Dedifferentiated amniotic fluid mesenchymal stem cell (primary cell): Measurements from ENCODE around the gene FCF1.
"Not testable (repeated sequence)": the region's sequence is repeated elsewhere in the genome, so short reads cannot be mapped to it uniquely, and the experiment has no call there.

Source experiments
- DNase-seq: peaks from one replicate; pipeline ENCODE4 v3.0.0-alpha.2; 2016; ENCODE audit errors: extremely low spot score

Gene FCF1

DNA sequence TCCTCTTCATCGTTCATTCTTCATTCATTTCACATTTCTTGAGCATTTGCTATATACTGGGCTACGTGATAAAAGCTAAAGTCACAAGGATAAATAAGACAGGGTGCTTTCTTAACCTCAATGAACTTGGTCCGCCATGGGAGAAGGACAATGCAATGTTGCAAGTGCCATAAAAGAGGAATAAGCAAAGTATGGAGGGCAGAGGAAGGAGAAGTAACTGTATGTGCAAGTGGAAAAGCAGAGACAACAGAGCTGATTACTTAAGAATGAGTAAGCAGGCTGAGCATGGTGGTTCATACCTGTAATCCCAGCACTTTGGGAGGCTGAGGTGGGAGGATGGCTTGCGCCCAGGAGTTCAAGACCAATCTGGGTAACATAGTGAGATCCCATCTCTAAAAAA, 14.5 kb upstream of the FCF1 start:
- no peak for DNase-seq

GRCh38 chr14:74702293-74702692, 10.7 kb upstream of the FCF1 start:
- no peak for DNase-seq

DNA sequence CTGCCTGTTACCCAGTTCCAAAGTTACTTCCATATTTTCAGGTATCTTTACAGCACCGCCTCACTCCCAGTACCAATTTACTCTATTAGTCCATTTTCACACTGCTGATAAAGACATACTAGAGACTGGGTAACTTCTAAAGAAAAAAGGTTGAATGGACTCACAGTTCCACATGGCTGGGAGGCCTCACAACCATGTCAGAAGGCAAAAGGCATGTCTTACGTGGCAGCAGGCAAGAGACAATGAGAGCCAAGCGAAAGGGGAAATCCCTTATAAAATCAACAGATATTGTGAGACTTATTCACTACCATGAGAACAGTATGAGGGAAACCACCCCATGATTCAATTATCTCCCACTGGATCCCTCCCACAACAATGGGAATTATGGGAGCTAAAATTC, 9.9 kb upstream of the FCF1 start:
- no peak for DNase-seq

- no peak for DNase-seq
Observed at GRCh38 chr14:74704656-74705055, 8.3 kb upstream of the FCF1 start.

- no peak for DNase-seq
Observed at GRCh38 chr14:74705613-74706500, 7.1 kb upstream of the FCF1 start.

GRCh38 chr14:74710480-74710879, 2.5 kb upstream of the FCF1 start:
- no peak for DNase-seq

DNA sequence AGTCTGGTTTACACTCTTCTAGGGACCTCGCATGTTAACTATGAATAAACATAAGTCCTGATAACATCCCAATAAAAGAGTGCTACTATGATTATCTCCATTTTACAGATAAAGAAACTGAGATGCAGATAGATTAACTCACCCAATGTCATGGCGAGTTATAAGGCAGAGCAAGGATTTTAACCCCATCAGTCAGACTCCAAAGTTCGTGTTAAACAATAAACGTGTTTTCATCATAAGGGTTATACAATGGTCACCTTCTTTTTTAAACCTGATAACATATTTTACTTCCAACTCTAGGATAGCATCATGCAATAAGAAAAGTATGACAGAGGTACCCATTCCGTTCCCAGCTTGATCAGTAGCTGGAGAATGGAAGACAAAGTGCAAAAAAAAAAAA, 1.3 kb upstream of the FCF1 start:
- DNase-seq: no peak

DNA sequence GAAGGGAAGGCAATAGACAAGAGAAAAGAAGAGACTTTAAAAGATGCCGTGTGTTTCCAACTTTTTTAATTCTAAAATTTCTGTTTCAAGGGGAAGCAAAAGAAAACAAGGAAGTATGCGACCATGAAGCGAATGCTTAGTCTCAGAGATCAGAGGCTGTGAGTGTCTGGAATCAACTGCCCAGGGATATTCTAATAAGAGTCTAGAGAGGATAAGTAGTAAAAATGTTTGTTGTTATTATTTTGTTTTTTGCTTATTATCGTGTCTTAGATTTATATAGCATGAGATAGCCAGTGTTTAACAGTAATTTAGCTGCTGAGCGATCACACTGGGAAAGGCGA, 421 bp downstream of the FCF1 start:
- no peak for DNase-seq

GRCh38 chr14:74720526-74720925, 7.6 kb downstream of the FCF1 start:
- DNase-seq: no peak

GRCh38 chr14:74723134-74723533, 10.2 kb downstream of the FCF1 start:
- no peak for DNase-seq

- no peak for DNase-seq
Observed at GRCh38 chr14:74732387-74732786, 19.4 kb downstream of the FCF1 start.

DNA sequence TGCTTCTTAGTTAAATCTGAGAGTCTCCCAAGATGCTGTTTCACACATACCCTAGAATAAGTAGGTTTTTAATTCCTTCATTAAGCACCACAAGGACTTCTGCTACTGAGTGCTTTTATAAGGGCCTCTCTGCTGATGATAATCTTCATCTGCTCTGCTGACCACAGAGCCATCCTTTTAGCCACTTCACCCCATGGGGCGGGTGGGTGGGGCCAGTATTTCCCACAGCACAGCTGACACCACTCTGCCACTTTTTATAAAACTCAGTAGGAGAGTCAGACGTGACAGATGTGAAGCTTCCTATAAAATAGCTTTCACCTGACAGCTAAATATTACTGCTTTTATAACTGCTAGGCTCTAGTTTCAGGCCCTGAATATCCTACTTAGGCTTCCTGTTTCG, 20.3 kb downstream of the FCF1 start:
- DNase-seq: no peak

DNA sequence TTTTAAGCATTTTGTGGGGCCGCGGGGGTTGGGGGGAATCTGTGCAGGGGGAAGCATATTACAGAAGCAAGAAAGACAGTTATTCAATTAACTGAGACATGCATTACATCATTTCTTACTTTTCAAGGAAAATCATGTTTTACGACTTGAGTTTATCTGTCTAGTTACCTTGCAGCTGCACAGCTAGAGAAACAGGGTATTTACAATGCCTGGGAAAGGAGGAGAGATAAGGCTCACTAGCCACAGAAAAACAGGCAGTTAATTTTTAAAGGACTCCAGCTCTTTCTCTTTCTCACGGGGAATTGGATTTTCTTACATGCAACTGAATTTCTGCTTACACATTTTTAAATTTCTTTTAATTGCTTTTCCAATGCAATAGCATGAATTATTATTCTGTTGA, 22.2 kb downstream of the FCF1 start:
- DNase-seq: no peak

- DNase-seq: no peak
Observed at GRCh38 chr14:74737753-74738325, 24.9 kb downstream of the FCF1 start.

- no peak for DNase-seq
Observed at GRCh38 chr14:74739293-74740030, 26.5 kb downstream of the FCF1 start.

- DNase-seq: no peak
Observed at GRCh38 chr14:74747237-74747636, 34.3 kb downstream of the FCF1 start.

DNA sequence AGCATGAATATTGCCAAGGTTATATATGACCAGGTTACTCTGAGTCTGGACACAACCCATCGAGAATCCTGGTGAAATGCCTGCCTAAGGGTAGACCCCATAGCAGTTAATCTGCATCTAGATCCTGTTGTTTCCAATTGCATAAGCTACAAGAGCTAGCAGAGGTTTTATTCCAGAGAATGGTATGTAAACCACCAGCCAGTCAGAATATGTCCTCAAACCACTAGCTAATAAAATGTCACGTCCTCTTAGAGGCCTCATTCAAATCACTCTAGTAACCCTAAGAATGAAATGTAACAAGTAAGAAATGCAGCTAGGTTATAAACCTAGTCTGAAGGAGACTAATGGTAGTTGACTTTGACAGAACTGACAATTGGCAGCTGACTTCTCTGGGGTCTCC, 41.2 kb downstream of the FCF1 start:
- no peak for DNase-seq

DNA sequence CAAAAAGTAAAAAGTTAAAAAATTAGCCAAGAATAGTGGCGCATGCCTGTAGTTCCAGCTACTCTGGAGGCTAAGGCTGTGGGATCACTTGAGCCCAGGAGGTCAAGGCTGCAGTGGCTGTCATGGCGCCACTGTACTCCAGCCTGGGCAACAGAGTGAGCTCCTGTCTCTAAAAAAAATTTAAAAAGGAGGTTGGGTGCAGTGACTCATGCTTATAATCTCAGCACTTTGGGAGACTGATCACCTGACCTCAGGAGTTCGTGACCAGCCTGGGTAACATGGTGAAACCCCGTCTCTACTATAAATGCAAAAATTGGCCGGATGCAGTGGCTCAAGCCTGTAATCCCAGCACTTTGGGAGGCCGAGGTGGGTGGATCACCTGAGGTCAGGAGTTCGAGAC, 42.0 kb downstream of the FCF1 start:
- DNase-seq: no peak

DNA sequence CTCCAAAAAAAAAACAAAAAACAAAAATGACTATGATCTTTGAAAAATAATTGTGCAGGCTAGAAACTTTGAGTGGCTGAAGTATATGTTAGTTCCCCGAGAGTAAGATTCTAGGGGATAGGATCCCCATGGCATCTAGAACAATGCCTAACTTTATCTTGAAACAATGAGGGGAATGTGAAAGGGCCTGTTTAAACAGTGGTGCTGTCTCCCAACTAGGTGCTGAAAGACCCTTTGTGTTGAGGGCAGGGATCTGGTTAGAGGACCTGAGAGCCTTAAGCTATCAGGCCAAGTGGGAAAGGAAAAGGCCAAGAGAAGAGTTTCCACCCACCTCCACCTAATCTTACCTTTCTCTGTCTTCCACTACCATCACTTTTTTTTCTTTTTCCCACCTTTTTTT, 43.4 kb downstream of the FCF1 start:
- no peak for DNase-seq

DNA sequence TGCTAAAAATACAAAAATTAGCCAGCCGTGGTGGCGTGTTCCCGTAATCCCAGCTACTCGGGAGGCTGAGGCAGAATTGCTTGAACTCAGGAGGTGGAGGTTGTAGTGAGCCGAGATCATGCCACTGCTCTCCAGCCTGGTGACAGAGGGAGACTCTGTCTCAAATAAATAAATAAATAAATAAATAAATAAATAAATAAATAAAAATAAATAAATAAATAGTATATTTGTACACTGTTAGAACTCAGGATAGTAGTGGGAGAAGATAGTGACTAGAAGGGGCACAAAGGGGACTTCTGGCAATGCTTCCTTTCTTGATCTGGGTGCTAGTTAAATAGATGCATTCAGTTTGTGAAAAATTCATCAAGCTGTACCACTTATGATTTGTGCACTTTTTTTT, 45.6 kb downstream of the FCF1 start:
- not testable (repeated sequence) for DNase-seq

DNA sequence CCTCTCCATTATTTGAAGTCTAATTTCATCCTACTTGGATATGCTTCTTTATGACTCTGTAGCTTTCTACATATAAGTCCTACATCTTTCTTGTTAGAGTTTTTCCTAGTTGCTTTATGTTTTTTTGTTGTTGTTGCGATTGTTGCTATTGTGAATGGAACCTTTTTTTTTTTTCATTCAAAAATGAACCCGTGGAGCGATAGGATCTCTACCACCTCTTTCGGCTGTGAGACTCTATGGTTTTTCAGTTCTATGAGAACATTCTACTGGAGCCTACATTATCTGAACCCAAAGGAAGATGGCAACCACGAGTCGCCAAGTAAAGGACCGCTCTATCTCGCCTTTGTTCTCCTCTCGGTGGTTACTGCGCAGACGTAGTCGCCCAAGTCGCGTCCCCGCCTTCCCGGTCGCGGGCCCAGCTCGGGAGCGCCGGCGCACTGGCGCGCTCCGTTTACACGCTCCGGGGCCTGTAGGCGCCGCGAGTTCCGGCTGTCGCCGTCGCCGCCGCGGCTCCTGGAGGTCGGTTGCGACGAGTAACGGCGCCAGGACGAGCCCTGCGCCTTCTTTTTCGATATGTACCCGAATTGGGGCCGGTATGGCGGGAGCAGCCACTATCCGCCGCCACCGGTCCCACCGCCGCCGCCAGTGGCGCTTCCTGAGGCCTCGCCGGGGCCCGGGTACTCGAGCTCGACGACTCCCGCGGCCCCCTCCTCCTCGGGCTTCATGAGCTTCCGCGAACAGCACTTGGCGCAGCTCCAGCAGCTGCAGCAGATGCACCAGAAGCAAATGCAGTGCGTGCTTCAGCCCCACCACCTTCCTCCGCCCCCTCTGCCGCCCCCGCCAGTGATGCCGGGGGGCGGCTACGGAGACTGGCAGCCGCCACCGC, 50.2 kb downstream of the FCF1 start, which contains the start of gene YLPM1:
Gene YLPM1 (plus strand): TSS at position 400 of the 886 bp plus-strand sequence. CDS start 174 bp downstream, at position 574.
- DNase-seq: peak; percentile 94
